T-helper 22 cell (primary cell): ENCODE results near the gene NDUFAF5.

Source experiments
- DNase-seq: peaks from one replicate; pipeline ENCODE4 v3.0.0-alpha.2; 2020; ENCODE audit warnings: low read depth

Gene NDUFAF5

GRCh38 chr20:13822459-13822858, 37.6 kb downstream of the NDUFAF5 start:
- DNase-seq = no peak

- DNase-seq = no peak
These were observed 39.6 kb downstream of the NDUFAF5 start for GRCh38 chr20:13824459-13824858.

GRCh38 chr20:13825465-13825864, 40.6 kb downstream of the NDUFAF5 start:
- DNase-seq = no peak

- DNase-seq = no peak
These were observed 46.6 kb downstream of the NDUFAF5 start for GRCh38 chr20:13831476-13831875.

GRCh38 chr20:13838664-13839063, 53.8 kb downstream of the NDUFAF5 start:
- no peak for DNase-seq

- DNase-seq = no peak
These were observed 54.7 kb downstream of the NDUFAF5 start for GRCh38 chr20:13839421-13840092.

GRCh38 chr20:13840093-13840465, 55.3 kb downstream of the NDUFAF5 start:
- no peak for DNase-seq

- DNase-seq = no peak
These were observed 56.4 kb downstream of the NDUFAF5 start for GRCh38 chr20:13841206-13841605.

- no peak for DNase-seq
These were observed 59.5 kb downstream of the NDUFAF5 start for GRCh38 chr20:13844296-13844695.

- DNase-seq = no peak
These were observed 66.5 kb downstream of the NDUFAF5 start for GRCh38 chr20:13851279-13851678.

GRCh38 chr20:13852306-13852705, 67.5 kb downstream of the NDUFAF5 start:
- no peak for DNase-seq

GRCh38 chr20:13855613-13856012, 70.8 kb downstream of the NDUFAF5 start:
- DNase-seq = no peak

- DNase-seq = no peak
These were observed 71.5 kb downstream of the NDUFAF5 start for GRCh38 chr20:13856354-13856753.

- no peak for DNase-seq
These were observed 72.5 kb downstream of the NDUFAF5 start for GRCh38 chr20:13857304-13857703.

GRCh38 chr20:13857961-13858360, 73.1 kb downstream of the NDUFAF5 start:
- no peak for DNase-seq

- no peak for DNase-seq
These were observed 73.6 kb downstream of the NDUFAF5 start for GRCh38 chr20:13858439-13858838.

GRCh38 chr20:13858871-13859270, 74.0 kb downstream of the NDUFAF5 start:
- DNase-seq = no peak

GRCh38 chr20:13862245-13862644, 77.4 kb downstream of the NDUFAF5 start:
- DNase-seq = no peak

- DNase-seq = no peak
These were observed 78.4 kb downstream of the NDUFAF5 start for GRCh38 chr20:13863244-13863643.

- no peak for DNase-seq
These were observed 80.3 kb downstream of the NDUFAF5 start for GRCh38 chr20:13865156-13865555.

- no peak for DNase-seq
These were observed 81.0 kb downstream of the NDUFAF5 start for GRCh38 chr20:13865791-13866351.

GRCh38 chr20:13868331-13868730, 83.5 kb downstream of the NDUFAF5 start:
- no peak for DNase-seq

GRCh38 chr20:13870170-13870748, 85.4 kb downstream of the NDUFAF5 start:
- no peak for DNase-seq
